Breast epithelium (tissue), 3 donors: ENCODE results near the gene FRMD4A.

Experiments used
- POLR2A ChIP-seq: fragments of 450-650 bp; IDR thresholded peaks from one replicate; pipeline ENCODE4 v1.6.1; 2016; ENCODE audit warnings: antibody characterized with exemption, mild to moderate bottlenecking, moderate library complexity
- POLR2AphosphoS5 ChIP-seq, 3 donors: sonication (generic); formaldehyde crosslinking; IDR thresholded peaks; one replicate each; pipeline ENCODE4 v1.6.1; 2017; ENCODE audit warnings: antibody characterized with exemption in 3 of 3
- TF ChIP-seq, protein P1 (sequence below), 3 donors: fragments of 450-650 bp; IDR thresholded peaks; one replicate each; pipeline ENCODE4 v1.5.1; 2016 to 2017; ENCODE audit warnings: antibody characterized with exemption in 3 of 3, mild to moderate bottlenecking in 3 of 3, moderate library complexity in 3 of 3

DNA sequence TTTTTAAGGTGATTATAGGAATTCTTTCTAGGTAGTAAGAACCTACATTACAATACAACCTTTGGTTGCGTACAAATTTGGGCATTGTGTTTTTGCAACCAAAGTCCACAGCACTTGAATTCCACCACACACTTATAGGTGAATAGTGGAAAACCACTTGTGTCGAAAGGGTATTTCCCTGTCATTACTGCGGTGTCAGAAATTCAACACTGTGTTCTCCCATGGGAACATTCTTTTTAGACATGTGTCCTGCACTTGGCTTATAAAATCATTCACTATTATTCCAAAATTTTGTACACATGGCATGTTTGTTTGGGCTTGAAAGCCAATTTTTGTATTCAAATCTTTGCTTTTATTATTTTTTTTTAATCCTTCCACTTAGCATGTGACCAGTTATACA, 410.3 kb downstream of the FRMD4A start:
- TF ChIP-seq, protein P1, sequence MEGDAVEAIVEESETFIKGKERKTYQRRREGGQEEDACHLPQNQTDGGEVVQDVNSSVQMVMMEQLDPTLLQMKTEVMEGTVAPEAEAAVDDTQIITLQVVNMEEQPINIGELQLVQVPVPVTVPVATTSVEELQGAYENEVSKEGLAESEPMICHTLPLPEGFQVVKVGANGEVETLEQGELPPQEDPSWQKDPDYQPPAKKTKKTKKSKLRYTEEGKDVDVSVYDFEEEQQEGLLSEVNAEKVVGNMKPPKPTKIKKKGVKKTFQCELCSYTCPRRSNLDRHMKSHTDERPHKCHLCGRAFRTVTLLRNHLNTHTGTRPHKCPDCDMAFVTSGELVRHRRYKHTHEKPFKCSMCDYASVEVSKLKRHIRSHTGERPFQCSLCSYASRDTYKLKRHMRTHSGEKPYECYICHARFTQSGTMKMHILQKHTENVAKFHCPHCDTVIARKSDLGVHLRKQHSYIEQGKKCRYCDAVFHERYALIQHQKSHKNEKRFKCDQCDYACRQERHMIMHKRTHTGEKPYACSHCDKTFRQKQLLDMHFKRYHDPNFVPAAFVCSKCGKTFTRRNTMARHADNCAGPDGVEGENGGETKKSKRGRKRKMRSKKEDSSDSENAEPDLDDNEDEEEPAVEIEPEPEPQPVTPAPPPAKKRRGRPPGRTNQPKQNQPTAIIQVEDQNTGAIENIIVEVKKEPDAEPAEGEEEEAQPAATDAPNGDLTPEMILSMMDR (IDR thresholded peaks at IDR 0.05): no peak
- TF ChIP-seq POLR2AphosphoS5 (IDR thresholded peaks at IDR 0.05) (no peak), POLR2A (no peak)
